Measurements from ENCODE around the gene SLC25A36. TPM values are rescaled to one million over a fixed set of nuclear protein-coding genes. Genes with fewer than 3 reads are reported as not detected.

SLC25A36 gene
- total RNA-seq, 1 donor from 2014 or later = 203 TPM

DNA sequence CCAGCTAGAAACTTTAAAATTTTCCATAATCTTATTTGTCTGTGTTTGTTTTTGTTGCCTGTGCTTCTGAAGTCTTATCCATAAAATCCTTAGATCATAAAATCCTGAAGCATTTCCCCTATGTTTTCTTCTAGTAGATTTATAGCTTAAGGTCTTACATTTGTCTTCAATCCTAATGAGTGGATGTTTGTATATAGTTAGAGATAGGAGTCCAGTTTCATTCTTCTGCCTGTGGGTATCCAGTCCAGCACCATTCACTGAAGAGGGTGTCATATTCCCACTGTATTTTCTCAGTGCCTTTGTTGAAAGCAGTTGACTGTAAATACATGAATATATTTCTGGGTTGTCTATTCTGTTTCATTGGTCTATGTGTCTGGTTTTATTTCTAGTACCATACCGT is 64.7 kb downstream of the SLC25A36 start:
- no peaks in the 10 kb centered on the region for H3K9me3 ChIP-seq (ENCODE audit: low read depth)
- peaks cover 9% of the 10 kb centered on the region for H3K27me3 ChIP-seq
- H3K4me1 ChIP-seq = no peaks in the 10 kb centered on the region
- no peak overlapping the region for H3K27ac ChIP-seq
- Mint-ChIP-seq H3K27ac (no peak overlapping the region), H3K27me3 (ENCODE audit: insufficient read depth, low read depth) (peaks cover 4% of the 10 kb centered on the region), H3K9me3 (peaks cover 2% of the 10 kb centered on the region), H3K4me3 (no peak overlapping the region), H3K36me3 (no peaks in the 10 kb centered on the region), H3K4me1 (peaks cover 5% of the 10 kb centered on the region)
- no peaks in the 10 kb centered on the region for H3F3A ChIP-seq (ENCODE audit: low read depth)
- no peak overlapping the region for H3K4me3 ChIP-seq
- no peak overlapping the region for H2AFZ ChIP-seq (replicated peaks)
- no peaks in the 10 kb centered on the region for H3K36me3 ChIP-seq
- no peak overlapping the region for H3K4me2 ChIP-seq
- H3K9ac ChIP-seq = no peak overlapping the region
- TF ChIP-seq EZH2 (IDR thresholded peaks at IDR 0.05) = no peak
- TF ChIP-seq EZH2phosphoT487 (IDR thresholded peaks at IDR 0.05) = no peak
- TF ChIP-seq, protein P1, sequence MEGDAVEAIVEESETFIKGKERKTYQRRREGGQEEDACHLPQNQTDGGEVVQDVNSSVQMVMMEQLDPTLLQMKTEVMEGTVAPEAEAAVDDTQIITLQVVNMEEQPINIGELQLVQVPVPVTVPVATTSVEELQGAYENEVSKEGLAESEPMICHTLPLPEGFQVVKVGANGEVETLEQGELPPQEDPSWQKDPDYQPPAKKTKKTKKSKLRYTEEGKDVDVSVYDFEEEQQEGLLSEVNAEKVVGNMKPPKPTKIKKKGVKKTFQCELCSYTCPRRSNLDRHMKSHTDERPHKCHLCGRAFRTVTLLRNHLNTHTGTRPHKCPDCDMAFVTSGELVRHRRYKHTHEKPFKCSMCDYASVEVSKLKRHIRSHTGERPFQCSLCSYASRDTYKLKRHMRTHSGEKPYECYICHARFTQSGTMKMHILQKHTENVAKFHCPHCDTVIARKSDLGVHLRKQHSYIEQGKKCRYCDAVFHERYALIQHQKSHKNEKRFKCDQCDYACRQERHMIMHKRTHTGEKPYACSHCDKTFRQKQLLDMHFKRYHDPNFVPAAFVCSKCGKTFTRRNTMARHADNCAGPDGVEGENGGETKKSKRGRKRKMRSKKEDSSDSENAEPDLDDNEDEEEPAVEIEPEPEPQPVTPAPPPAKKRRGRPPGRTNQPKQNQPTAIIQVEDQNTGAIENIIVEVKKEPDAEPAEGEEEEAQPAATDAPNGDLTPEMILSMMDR (IDR thresholded peaks at IDR 0.05) = no peak
- DNase-seq (ENCODE audit: low spot score) = no peak
- no peaks in the 10 kb centered on the region for H3K79me2 ChIP-seq (ENCODE audit: low read depth)
- no peaks in the 10 kb centered on the region for H4K20me1 ChIP-seq (ENCODE audit: low read depth)

DNA sequence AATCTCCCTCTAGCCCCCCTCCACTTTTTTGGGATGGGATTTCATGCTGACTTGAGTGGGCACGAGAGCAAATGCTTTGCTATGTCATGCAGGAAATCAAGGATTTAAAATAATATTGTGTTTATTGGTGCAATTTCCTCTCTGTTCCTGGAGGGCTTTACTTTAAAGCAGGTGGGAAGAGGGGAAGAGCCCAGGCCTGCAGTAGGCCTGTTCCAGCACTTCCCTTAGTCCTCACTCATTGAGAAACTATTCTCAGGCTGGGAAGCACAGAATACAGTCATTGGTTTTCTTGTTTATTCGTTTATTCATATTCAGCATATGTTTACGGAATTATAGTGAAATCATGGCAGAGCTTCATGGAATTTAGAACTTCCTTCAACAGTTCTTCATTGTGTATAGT is 67.9 kb downstream of the SLC25A36 start:
- TF ChIP-seq EZH2 (IDR thresholded peaks at IDR 0.05) (no peak), EZH2phosphoT487 (IDR thresholded peaks at IDR 0.05) (no peak)
- TF ChIP-seq, protein P1 (IDR thresholded peaks at IDR 0.05) = no peak
- Mint-ChIP-seq H3K27ac (no peak overlapping the region), H3K4me1 (peaks cover 14% of the 10 kb centered on the region), H3K27me3 (ENCODE audit: insufficient read depth, low read depth) (peaks cover 8% of the 10 kb centered on the region), H3K4me3 (no peak overlapping the region), H3K36me3 (no peaks in the 10 kb centered on the region), H3K9me3 (peaks cover 2% of the 10 kb centered on the region)
- Histone ChIP-seq H3K9me3 (ENCODE audit: low read depth) (no peaks in the 10 kb centered on the region), H2AFZ (replicated peaks) (no peak overlapping the region), H3F3A (ENCODE audit: low read depth) (no peaks in the 10 kb centered on the region), H3K4me1 (no peaks in the 10 kb centered on the region), H3K27ac (no peak overlapping the region), H3K4me3 (no peak overlapping the region), H4K20me1 (ENCODE audit: low read depth) (no peaks in the 10 kb centered on the region), H3K36me3 (no peaks in the 10 kb centered on the region), H3K27me3 (peaks cover 10% of the 10 kb centered on the region), H3K9ac (no peak overlapping the region), H3K79me2 (ENCODE audit: low read depth) (no peaks in the 10 kb centered on the region), H3K4me2 (no peak overlapping the region)
- no peak for DNase-seq (ENCODE audit: low spot score)

DNA sequence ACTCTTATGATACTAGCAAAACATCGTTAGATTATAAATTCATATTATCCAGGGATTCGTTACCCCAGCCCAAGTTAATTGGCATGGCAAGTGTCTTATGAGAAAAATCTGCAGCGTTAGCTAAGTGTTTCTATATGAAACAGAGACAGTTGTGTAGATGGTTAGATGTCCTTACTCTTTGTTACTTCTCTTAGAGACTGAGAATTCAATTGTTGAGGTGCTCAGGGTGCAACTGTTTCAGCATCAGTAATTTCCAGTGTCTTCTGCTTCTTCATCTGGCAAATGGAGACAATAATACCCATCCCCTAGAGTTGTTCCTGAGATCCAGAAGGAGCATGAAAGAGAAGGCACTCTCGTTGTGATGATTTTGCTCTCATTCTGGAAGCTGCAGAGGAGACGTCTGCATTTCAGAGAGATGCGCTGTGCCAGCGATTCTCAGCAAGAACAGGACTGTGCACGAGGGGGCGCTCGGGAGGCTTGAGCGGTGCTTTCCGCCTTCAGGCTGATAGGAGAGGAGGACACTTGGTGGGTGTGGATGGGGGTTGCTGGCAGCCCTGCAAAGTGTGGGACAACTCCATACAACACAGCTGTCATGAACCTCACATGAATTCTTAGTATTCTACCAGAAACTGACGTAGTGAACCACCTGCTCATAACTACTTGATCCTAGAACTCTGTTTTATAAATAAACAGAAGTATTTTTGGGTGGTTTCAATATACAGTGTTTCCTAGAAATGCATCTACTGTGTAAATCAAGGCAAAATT is 69.8 kb downstream of the SLC25A36 start:
- H3K9me3 ChIP-seq (ENCODE audit: low read depth) = no peaks in the 10 kb centered on the region
- peaks cover 10% of the 10 kb centered on the region for H3K27me3 ChIP-seq
- H3K36me3 ChIP-seq = no peaks in the 10 kb centered on the region
- Mint-ChIP-seq H3K9me3 (peaks cover 9% of the 10 kb centered on the region), H3K27me3 (ENCODE audit: insufficient read depth, low read depth) (peaks cover 8% of the 10 kb centered on the region), H3K27ac (no peak overlapping the region), H3K4me1 (peaks cover 16% of the 10 kb centered on the region), H3K36me3 (no peaks in the 10 kb centered on the region), H3K4me3 (no peak overlapping the region)
- H2AFZ ChIP-seq (replicated peaks) = peak overlapping the region; percentile 95
- no peak overlapping the region for H3K4me3 ChIP-seq
- H4K20me1 ChIP-seq (ENCODE audit: low read depth) = no peaks in the 10 kb centered on the region
- no peaks in the 10 kb centered on the region for H3K4me1 ChIP-seq
- peak; percentile 92 for DNase-seq (ENCODE audit: low spot score)
- H3K9ac ChIP-seq = no peak overlapping the region
- no peak overlapping the region for H3K4me2 ChIP-seq
- H3K79me2 ChIP-seq (ENCODE audit: low read depth) = no peaks in the 10 kb centered on the region
- H3F3A ChIP-seq (ENCODE audit: low read depth) = no peaks in the 10 kb centered on the region
- H3K27ac ChIP-seq = no peak overlapping the region
- TF ChIP-seq EZH2 (IDR thresholded peaks at IDR 0.05) = no peak
- TF ChIP-seq, protein P1 (IDR thresholded peaks at IDR 0.05) = peak; percentile 94
- no peak for TF ChIP-seq EZH2phosphoT487 (IDR thresholded peaks at IDR 0.05)
